HG03039 (cell line): ENCODE measurements around the gene STRN.
"Not testable (repeated sequence)": the region's sequence is repeated elsewhere in the genome, so short reads cannot be mapped to it uniquely, and the experiment has no call there.

ENCODE experiments used
- ATAC-seq: cut with Tn5 transposase; IDR thresholded peaks from one replicate; pipeline ENCODE4 v1.9.1; 2021; ENCODE audit warnings: mild to moderate bottlenecking, moderate library complexity; ENCODE audit not compliant: unreplicated experiment

STRN gene

GRCh38 chr2:36963734-36964133 is 2.6 kb downstream of the STRN start:
- ATAC-seq: no peak

- ATAC-seq: no peak
These were observed 3.2 kb downstream of the STRN start for GRCh38 chr2:36963106-36963505.

- no peak for ATAC-seq
These were observed 5.6 kb downstream of the STRN start for GRCh38 chr2:36960773-36961172.

- ATAC-seq: no peak
These were observed 6.2 kb downstream of the STRN start for GRCh38 chr2:36960005-36960675.

GRCh38 chr2:36954977-36955607 is 11.2 kb downstream of the STRN start:
- no peak for ATAC-seq

GRCh38 chr2:36952748-36953197 is 13.6 kb downstream of the STRN start:
- no peak for ATAC-seq

GRCh38 chr2:36951574-36951973 is 14.8 kb downstream of the STRN start:
- ATAC-seq: no peak

GRCh38 chr2:36951027-36951518 is 15.3 kb downstream of the STRN start:
- ATAC-seq: no peak

GRCh38 chr2:36949845-36950244 is 16.5 kb downstream of the STRN start:
- no peak for ATAC-seq

GRCh38 chr2:36945240-36945639 is 21.1 kb downstream of the STRN start:
- not testable (repeated sequence) for ATAC-seq

GRCh38 chr2:36941867-36942266 is 24.5 kb downstream of the STRN start:
- no peak for ATAC-seq

GRCh38 chr2:36936526-36936925 is 29.8 kb downstream of the STRN start:
- ATAC-seq: not testable (repeated sequence)

- ATAC-seq: not testable (repeated sequence)
These were observed 34.6 kb downstream of the STRN start for GRCh38 chr2:36931688-36932087.

- ATAC-seq: not testable (repeated sequence)
These were observed 35.4 kb downstream of the STRN start for GRCh38 chr2:36930787-36931410.

- not testable (repeated sequence) for ATAC-seq
These were observed 39.9 kb downstream of the STRN start for GRCh38 chr2:36926175-36927132.

GRCh38 chr2:36922629-36923028 is 43.7 kb downstream of the STRN start:
- not testable (repeated sequence) for ATAC-seq

GRCh38 chr2:36921984-36922383 is 44.4 kb downstream of the STRN start:
- no peak for ATAC-seq

GRCh38 chr2:36919041-36919837 is 47.1 kb downstream of the STRN start:
- ATAC-seq: no peak

GRCh38 chr2:36918307-36918706 is 48.0 kb downstream of the STRN start:
- no peak for ATAC-seq

- ATAC-seq: no peak
These were observed 50.7 kb downstream of the STRN start for GRCh38 chr2:36915627-36916026.
